HepG2 (cell line): ENCODE measurements around the gene SPAG8.

Source experiments
- CHCHD3 ChIP-seq: sonication (generic); formaldehyde crosslinking; IDR thresholded peaks from 2 replicates; pipeline ENCODE4 v1.8.0; 2022; ENCODE audit warnings: mild to moderate bottlenecking, missing genetic modification reagents, moderate library complexity
- CHD4 ChIP-seq: fragments of 200-600 bp; sonication (generic); IDR thresholded peaks from 2 replicates; pipeline ENCODE4 v1.7.0; 2017; ENCODE audit warnings: mild to moderate bottlenecking, low read length, borderline replicate concordance
- EED ChIP-seq: sonication (generic); formaldehyde crosslinking; IDR thresholded peaks from 2 replicates; pipeline ENCODE4 v1.5.0; 2020; ENCODE audit warnings: mild to moderate bottlenecking, missing genetic modification reagents
- ELF1 ChIP-seq: sonication (generic); formaldehyde crosslinking; IDR thresholded peaks from 2 replicates; pipeline ENCODE4 v1.4.0; 2020; ENCODE audit warnings: missing genetic modification reagents
- EZH2 ChIP-seq: conservative IDR thresholded peaks from 2 replicates; pipeline ENCODE4 v1.6.1; 2012; ENCODE audit warnings: mild to moderate bottlenecking, low read depth, low read length, moderate library complexity
- FOXK1 ChIP-seq: sonication (generic); formaldehyde crosslinking; IDR thresholded peaks from 2 replicates; pipeline ENCODE4 v1.4.0; 2020; ENCODE audit warnings: low read depth, missing genetic modification reagents, borderline replicate concordance
- NAIF1 ChIP-seq: sonication (generic); formaldehyde crosslinking; IDR thresholded peaks from 2 replicates; pipeline ENCODE4 v1.5.0; 2020; ENCODE audit warnings: mild to moderate bottlenecking, missing genetic modification reagents, borderline replicate concordance
- REST ChIP-seq, 2 experiments: IDR thresholded peaks; 2 replicates each; pipeline ENCODE4 v1.6.1; 2011 to 2012; ENCODE audit warnings: low read length in 2 of 2, borderline replicate concordance in 1 of 2, low read depth in 1 of 2, mild to moderate bottlenecking in 1 of 2, moderate library complexity in 1 of 2
- RXRA ChIP-seq: sonication (generic); formaldehyde crosslinking; IDR thresholded peaks from 2 replicates; pipeline ENCODE4 v1.5.1; 2020; ENCODE audit warnings: missing genetic modification reagents
- ZHX1 ChIP-seq: sonication (generic); formaldehyde crosslinking; IDR thresholded peaks from 2 replicates; pipeline ENCODE4 v1.8.1; 2022; ENCODE audit warnings: low read depth, mild to moderate bottlenecking, missing genetic modification reagents
- ZNF687 ChIP-seq: sonication (generic); formaldehyde crosslinking; IDR thresholded peaks from 2 replicates; pipeline ENCODE4 v1.5.1; 2020; ENCODE audit warnings: mild to moderate bottlenecking, missing genetic modification reagents, moderate library complexity

GRCh38 chr9:35839926-35840325 is 27.9 kb upstream of the SPAG8 start:
- TF ChIP-seq EZH2, result no peak
- TF ChIP-seq NAIF1 (CRISPR knock-in tag), result no peak
- no peak for TF ChIP-seq RXRA (CRISPR knock-in tag)
- no peak for TF ChIP-seq ZNF687 (CRISPR knock-in tag)
- TF ChIP-seq FOXK1, result no peak
- TF ChIP-seq ELF1, result no peak
- no peak for TF ChIP-seq REST (IDR thresholded peaks at IDR 0.05; ENCODE audit: borderline replicate concordance in 1 of 2, low read depth in 1 of 2, low read length in 2 of 2)
- no peak for TF ChIP-seq CHCHD3 (CRISPR knock-in tag)
- TF ChIP-seq EED (CRISPR knock-in tag), result no peak
- TF ChIP-seq CHD4, result no peak
- TF ChIP-seq ZHX1 (CRISPR knock-in tag), result no peak
